Gastrocnemius medialis (tissue), 4 donors: ENCODE results near the gene TMCO6.

Source experiments
- POLR2A ChIP-seq, 2 donors: fragments of 450-650 bp; IDR thresholded peaks; one replicate each; pipeline ENCODE4 v1.6.1; 2017; ENCODE audit warnings: antibody characterized with exemption in 2 of 2, mild to moderate bottlenecking in 2 of 2, moderate library complexity in 2 of 2
- TF ChIP-seq, protein P1 (sequence below), 5 experiments: fragments of 450-650 bp in 3 of 5; fragments of 200-600 bp in 2 of 5; sonication (generic) in 2 of 5; IDR thresholded peaks in 4 of 5; conservative IDR thresholded peaks in 1 of 5; 1 replicate in 4 of 5; 2 replicates in 1 of 5; pipeline ENCODE4 v1.5.1; 2016 to 2019; ENCODE audit warnings: antibody characterized with exemption in 5 of 5, mild to moderate bottlenecking in 3 of 5, moderate library complexity in 3 of 5

DNA sequence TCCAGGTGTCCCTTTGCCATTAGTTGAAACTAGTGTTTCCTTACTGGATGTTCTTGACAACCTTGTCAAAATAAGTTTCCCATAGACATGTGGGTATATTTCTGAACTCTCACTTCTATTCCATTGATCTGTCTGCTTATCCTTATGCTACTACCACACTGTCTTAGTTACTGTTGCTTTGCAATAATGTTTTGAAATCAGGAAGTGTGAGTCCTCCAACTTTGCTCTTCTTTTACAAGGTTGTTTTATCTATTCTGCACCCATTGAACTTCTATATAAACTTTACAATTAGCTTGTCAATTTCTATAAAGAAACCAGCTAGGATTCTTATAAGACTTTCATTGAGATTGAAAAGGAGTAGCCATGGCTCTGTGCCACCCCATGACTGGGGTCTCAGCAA is 30.5 kb upstream of the TMCO6 start:
- no peak for TF ChIP-seq POLR2A (IDR thresholded peaks at IDR 0.05)
- TF ChIP-seq, protein P1, sequence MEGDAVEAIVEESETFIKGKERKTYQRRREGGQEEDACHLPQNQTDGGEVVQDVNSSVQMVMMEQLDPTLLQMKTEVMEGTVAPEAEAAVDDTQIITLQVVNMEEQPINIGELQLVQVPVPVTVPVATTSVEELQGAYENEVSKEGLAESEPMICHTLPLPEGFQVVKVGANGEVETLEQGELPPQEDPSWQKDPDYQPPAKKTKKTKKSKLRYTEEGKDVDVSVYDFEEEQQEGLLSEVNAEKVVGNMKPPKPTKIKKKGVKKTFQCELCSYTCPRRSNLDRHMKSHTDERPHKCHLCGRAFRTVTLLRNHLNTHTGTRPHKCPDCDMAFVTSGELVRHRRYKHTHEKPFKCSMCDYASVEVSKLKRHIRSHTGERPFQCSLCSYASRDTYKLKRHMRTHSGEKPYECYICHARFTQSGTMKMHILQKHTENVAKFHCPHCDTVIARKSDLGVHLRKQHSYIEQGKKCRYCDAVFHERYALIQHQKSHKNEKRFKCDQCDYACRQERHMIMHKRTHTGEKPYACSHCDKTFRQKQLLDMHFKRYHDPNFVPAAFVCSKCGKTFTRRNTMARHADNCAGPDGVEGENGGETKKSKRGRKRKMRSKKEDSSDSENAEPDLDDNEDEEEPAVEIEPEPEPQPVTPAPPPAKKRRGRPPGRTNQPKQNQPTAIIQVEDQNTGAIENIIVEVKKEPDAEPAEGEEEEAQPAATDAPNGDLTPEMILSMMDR (IDR thresholded peaks at IDR 0.05 in 4 of 5, conservative IDR thresholded peaks at IDR 0.05 in 1 of 5) = no peak
